Measurements from ENCODE around the gene ATXN7L3. TPM values are rescaled to one million over a fixed set of nuclear protein-coding genes. Genes with fewer than 3 reads are reported as not detected.

Gene ATXN7L3
- total RNA-seq, 1 experiment from 2014 or later, result 65.7 TPM

- BruUV-seq (replicated peaks), result no TSS peak
- peak; percentile 46 for TF ChIP-seq CTCF (IDR thresholded peaks at IDR 0.05; ENCODE audit: unreplicated experiment)
- H3K4me3 Mint-ChIP-seq (ENCODE audit: unreplicated experiment), result no peak overlapping the region
- no peaks in the 10 kb centered on the region for H3K9me3 Mint-ChIP-seq (ENCODE audit: unreplicated experiment)
- H3K27ac Mint-ChIP-seq (ENCODE audit: low read depth, unreplicated experiment), result peak overlapping the region; percentile 91
- H3K4me1 Mint-ChIP-seq (ENCODE audit: insufficient read depth, unreplicated experiment), result peaks cover 50% of the 10 kb centered on the region
- POLR2A ChIA-PET, result interaction anchor here (0.6 to 1.9 kb wide), 9 partner anchors 8 to 1869 kb away, joined by 3 to 9 read pairs (median 4); partner anchors contain the start of genes TMUB2 and UBTF
- intact Hi-C loops (cut with micrococcal nuclease), result no loop called here
- H3K36me3 Mint-ChIP-seq (ENCODE audit: insufficient read depth, unreplicated experiment), result peaks cover 40% of the 10 kb centered on the region
- peak; percentile 68 for DNase-seq (ENCODE audit: unreplicated experiment)
- CTCF ChIA-PET, result interaction anchor here (0.6 to 1.8 kb wide), 8 partner anchors 10 to 472 kb away, joined by 3 to 22 read pairs (median 4); partner anchors contain the start of gene RUNDC3A
- no peaks in the 10 kb centered on the region for H3K27me3 Mint-ChIP-seq (ENCODE audit: insufficient read depth, unreplicated experiment)
These were observed 4.2 kb upstream of the ATXN7L3 start for GRCh38 chr17:44203731-44204440.

GRCh38 chr17:44202756-44203155 is 3.1 kb upstream of the ATXN7L3 start:
- intact Hi-C loops (cut with micrococcal nuclease), result no loop called here
- Mint-ChIP-seq H3K4me1 (ENCODE audit: insufficient read depth, unreplicated experiment) (peaks cover 49% of the 10 kb centered on the region), H3K27ac (ENCODE audit: low read depth, unreplicated experiment) (peak overlapping the region; percentile 91), H3K27me3 (ENCODE audit: insufficient read depth, unreplicated experiment) (no peaks in the 10 kb centered on the region), H3K9me3 (ENCODE audit: unreplicated experiment) (no peaks in the 10 kb centered on the region), H3K4me3 (ENCODE audit: unreplicated experiment) (peak overlapping the region; percentile 45), H3K36me3 (ENCODE audit: insufficient read depth, unreplicated experiment) (peaks cover 36% of the 10 kb centered on the region)
- ChIA-PET CTCF (interaction anchor here (1.0 kb wide), 1 partner anchor 14 kb away, joined by 3 read pairs; no protein-coding TSS in a partner anchor), POLR2A (interaction anchor here (1.0 to 6.7 kb wide), 4 partner anchors 16 to 124 kb away, joined by 3 to 65 read pairs (median 28); partner anchors contain the start of genes TMUB2 and UBTF)
- DNase-seq (ENCODE audit: unreplicated experiment), result no peak
- no TSS peak for BruUV-seq (replicated peaks)
- no peak for TF ChIP-seq CTCF (IDR thresholded peaks at IDR 0.05; ENCODE audit: unreplicated experiment)

- no peaks in the 10 kb centered on the region for H3K9me3 Mint-ChIP-seq (ENCODE audit: unreplicated experiment)
- H3K4me1 Mint-ChIP-seq (ENCODE audit: insufficient read depth, unreplicated experiment), result peaks cover 46% of the 10 kb centered on the region
- peak overlapping the region; percentile 89 for H3K4me3 Mint-ChIP-seq (ENCODE audit: unreplicated experiment)
- H3K36me3 Mint-ChIP-seq (ENCODE audit: insufficient read depth, unreplicated experiment), result peaks cover 36% of the 10 kb centered on the region
- BruUV-seq (replicated peaks), result TSS peak; percentile 75
- peak overlapping the region; percentile 95 for H3K27ac Mint-ChIP-seq (ENCODE audit: low read depth, unreplicated experiment)
- H3K27me3 Mint-ChIP-seq (ENCODE audit: insufficient read depth, unreplicated experiment), result no peaks in the 10 kb centered on the region
- DNase-seq (ENCODE audit: unreplicated experiment), result no peak
- POLR2A ChIA-PET, result interaction anchor here (0.7 to 6.7 kb wide), 8 partner anchors 9 to 145 kb away, joined by 3 to 65 read pairs (median 4); partner anchors contain the start of genes LSM12, TMUB2 and UBTF
- intact Hi-C loops (cut with micrococcal nuclease), result loop anchor here (1.0 kb wide), 2 partner anchors 18 to 126 kb away; no protein-coding TSS in a partner anchor
- CTCF ChIA-PET, result no interaction called here
- TF ChIP-seq CTCF (IDR thresholded peaks at IDR 0.05; ENCODE audit: unreplicated experiment), result no peak
These were observed 933 bp upstream of the ATXN7L3 start for GRCh38 chr17:44200478-44201155.

All from MCF 10A (cell line).